T-helper 9 cell (primary cell): ENCODE data around the gene NET1.
"Not testable (repeated sequence)": the region's sequence is repeated elsewhere in the genome, so short reads cannot be mapped to it uniquely, and the experiment has no call there.

ENCODE experiments used
- DNase-seq: peaks from one replicate; pipeline ENCODE4 v3.0.0-alpha.2; 2020
- total RNA-seq, 2 donors: gene quantifications; one replicate each; lab custom pipeline; 2026; lab: John Stamatoyannopoulos, UW

The NET1 gene
- 8.9 to 9.1 reads per million in 2 donors for total RNA-seq

GRCh38 chr10:5412277-5412941 is at the start of gene NET1:
TSS of gene NET1 (plus strand) at chr10:5412557. CDS start at chr10:5412693, 136 bp downstream.
- DNase-seq: peak; percentile 37

- DNase-seq: no peak
Measured at GRCh38 chr10:5362873-5363272, 49.5 kb upstream of the NET1 start.

- DNase-seq: no peak
Measured at GRCh38 chr10:5364374-5364773, 48.0 kb upstream of the NET1 start.

- DNase-seq: no peak
Measured at GRCh38 chr10:5364890-5365338, 47.4 kb upstream of the NET1 start, which contains the start of gene UCN3. TSS of gene UCN3 (plus strand) at chr10:5364966. CDS start at chr10:5373721, 8,755 bp downstream.

- no peak for DNase-seq
Measured at GRCh38 chr10:5365928-5366327, 46.4 kb upstream of the NET1 start.

- no peak for DNase-seq
Measured at GRCh38 chr10:5369362-5370158, 42.8 kb upstream of the NET1 start.

GRCh38 chr10:5370493-5371352 is 41.6 kb upstream of the NET1 start:
- no peak for DNase-seq

- no peak for DNase-seq
Measured at GRCh38 chr10:5373307-5373706, 39.0 kb upstream of the NET1 start.

- DNase-seq: no peak
Measured at GRCh38 chr10:5373891-5374611, 38.3 kb upstream of the NET1 start.

- no peak for DNase-seq
Measured at GRCh38 chr10:5376450-5376849, 35.9 kb upstream of the NET1 start.

- DNase-seq: not testable (repeated sequence)
Measured at GRCh38 chr10:5379202-5379601, 33.2 kb upstream of the NET1 start.

- not testable (repeated sequence) for DNase-seq
Measured at GRCh38 chr10:5380395-5380794, 32.0 kb upstream of the NET1 start.

- DNase-seq: no peak
Measured at GRCh38 chr10:5381187-5381586, 31.2 kb upstream of the NET1 start.

GRCh38 chr10:5385224-5385623 is 27.1 kb upstream of the NET1 start:
- DNase-seq: no peak

- DNase-seq: no peak
Measured at GRCh38 chr10:5387169-5387568, 25.2 kb upstream of the NET1 start.

- DNase-seq: no peak
Measured at GRCh38 chr10:5390607-5391205, 21.7 kb upstream of the NET1 start.

- DNase-seq: no peak
Measured at GRCh38 chr10:5391790-5392189, 20.6 kb upstream of the NET1 start.

- DNase-seq: no peak
Measured at GRCh38 chr10:5393529-5393928, 18.8 kb upstream of the NET1 start.

GRCh38 chr10:5395168-5395567 is 17.2 kb upstream of the NET1 start:
- no peak for DNase-seq

GRCh38 chr10:5396556-5397300 is 15.6 kb upstream of the NET1 start:
- no peak for DNase-seq

GRCh38 chr10:5399332-5399731 is 13.0 kb upstream of the NET1 start:
- no peak for DNase-seq
